HG02885 (cell line): Measurements from ENCODE around the gene PPL.
"Not testable (repeated sequence)": the region's sequence is repeated elsewhere in the genome, so short reads cannot be mapped to it uniquely, and the experiment has no call there.

Source experiments
- ATAC-seq: cut with Tn5 transposase; IDR thresholded peaks from one replicate; pipeline ENCODE4 v1.9.1; 2021; ENCODE audit warnings: mild to moderate bottlenecking; ENCODE audit not compliant: unreplicated experiment, poor library complexity

The PPL gene

GRCh38 chr16:4935241-4935855 is 1.6 kb downstream of the PPL start:
- ATAC-seq: no peak

GRCh38 chr16:4934591-4934990 is 2.4 kb downstream of the PPL start:
- ATAC-seq: no peak

- ATAC-seq: no peak
Measured at GRCh38 chr16:4933871-4934395, 3.0 kb downstream of the PPL start.

GRCh38 chr16:4933433-4933832 is 3.5 kb downstream of the PPL start:
- ATAC-seq: no peak

- no peak for ATAC-seq
Measured at GRCh38 chr16:4931381-4931780, 5.6 kb downstream of the PPL start.

- not testable (repeated sequence) for ATAC-seq
Measured at GRCh38 chr16:4929619-4930018, 7.3 kb downstream of the PPL start.

GRCh38 chr16:4928227-4928626 is 8.7 kb downstream of the PPL start:
- no peak for ATAC-seq

GRCh38 chr16:4927661-4928060 is 9.3 kb downstream of the PPL start:
- ATAC-seq: no peak

GRCh38 chr16:4926928-4927327 is 10.0 kb downstream of the PPL start:
- ATAC-seq: no peak

GRCh38 chr16:4925791-4926190 is 11.2 kb downstream of the PPL start:
- no peak for ATAC-seq

GRCh38 chr16:4925293-4925607 is 11.7 kb downstream of the PPL start:
- no peak for ATAC-seq

GRCh38 chr16:4924593-4925292 is 12.2 kb downstream of the PPL start:
- ATAC-seq: no peak

GRCh38 chr16:4923853-4924252 is 13.1 kb downstream of the PPL start:
- no peak for ATAC-seq

GRCh38 chr16:4922721-4923342 is 14.1 kb downstream of the PPL start:
- ATAC-seq: no peak

GRCh38 chr16:4920826-4921225 is 16.1 kb downstream of the PPL start:
- no peak for ATAC-seq

GRCh38 chr16:4918781-4919251 is 18.1 kb downstream of the PPL start:
- no peak for ATAC-seq

GRCh38 chr16:4917117-4917516 is 19.8 kb downstream of the PPL start:
- ATAC-seq: no peak

GRCh38 chr16:4915226-4915761 is 21.7 kb downstream of the PPL start:
- no peak for ATAC-seq

- ATAC-seq: no peak
Measured at GRCh38 chr16:4914528-4915225, 22.3 kb downstream of the PPL start.

- ATAC-seq: no peak
Measured at GRCh38 chr16:4913774-4914525, 23.0 kb downstream of the PPL start.
